Skeletal muscle satellite cell (primary cell): Measurements from ENCODE around the gene AFF2.

Source experiments
- H3K27me3 ChIP-seq: 2 replicates; pipeline ENCODE4 v1.7.0; 2013; ENCODE audit warnings: low read length; ENCODE audit not compliant: control insufficient read depth, insufficient read depth
- H3K36me3 ChIP-seq: 2 replicates; pipeline ENCODE4 v1.7.0; 2013; ENCODE audit warnings: mild to moderate bottlenecking, control low read depth, low read length; ENCODE audit not compliant: insufficient read depth
- H3K4me1 ChIP-seq: 2 replicates; pipeline ENCODE4 v1.7.0; 2013; ENCODE audit warnings: low read length; ENCODE audit not compliant: control insufficient read depth, insufficient read depth
- H3K4me2 ChIP-seq: 2 replicates; pipeline ENCODE4 v1.7.0; 2013; ENCODE audit warnings: mild to moderate bottlenecking, low read length
- H3K4me3 ChIP-seq: 2 replicates; pipeline ENCODE4 v1.7.0; 2013; ENCODE audit warnings: low read length
- H3K9ac ChIP-seq: 2 replicates; pipeline ENCODE4 v1.7.0; 2013; ENCODE audit warnings: mild to moderate bottlenecking, low read depth, low read length, moderate library complexity
- H3K9me3 ChIP-seq: replicated peaks from 2 replicates; pipeline ENCODE4 v1.7.0; 2013; ENCODE audit warnings: mild to moderate bottlenecking, control low read depth, low read length

AFF2 gene

GRCh38 chrX:148768296-148768695 is 267.9 kb downstream of the AFF2 start:
- Histone ChIP-seq H3K36me3 (no peaks in the 10 kb centered on the region), H3K4me2 (no peak overlapping the region), H3K9ac (no peak overlapping the region), H3K4me1 (no peaks in the 10 kb centered on the region), H3K27me3 (no peaks in the 10 kb centered on the region), H3K9me3 (no peaks in the 10 kb centered on the region), H3K4me3 (no peak overlapping the region)

GRCh38 chrX:148771440-148771839 is 271.0 kb downstream of the AFF2 start:
- Histone ChIP-seq H3K4me3 (no peak overlapping the region), H3K9me3 (no peaks in the 10 kb centered on the region), H3K9ac (no peak overlapping the region), H3K4me1 (no peaks in the 10 kb centered on the region), H3K4me2 (no peak overlapping the region), H3K36me3 (no peaks in the 10 kb centered on the region), H3K27me3 (no peaks in the 10 kb centered on the region)

DNA sequence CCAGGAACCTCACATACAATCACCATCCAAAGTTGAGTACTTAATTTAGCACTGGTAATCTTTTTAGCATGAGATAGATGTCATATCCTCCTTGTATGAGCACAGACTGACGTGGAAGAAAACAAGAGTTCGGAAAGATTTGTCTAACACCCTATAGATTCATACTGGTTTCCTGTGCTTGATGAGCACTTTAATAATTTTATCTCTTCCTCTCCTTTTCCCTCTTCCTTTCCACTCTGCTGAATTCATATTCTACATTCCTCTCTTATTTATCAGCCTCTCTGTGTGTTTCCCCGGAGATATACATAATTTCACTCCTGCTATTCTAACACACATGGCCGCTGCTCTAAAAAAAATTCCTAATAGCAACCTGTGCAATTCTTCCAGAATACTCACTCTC is 273.9 kb downstream of the AFF2 start:
- no peaks in the 10 kb centered on the region for H3K9me3 ChIP-seq
- H3K36me3 ChIP-seq: no peaks in the 10 kb centered on the region
- no peak overlapping the region for H3K4me2 ChIP-seq
- no peak overlapping the region for H3K9ac ChIP-seq
- no peaks in the 10 kb centered on the region for H3K27me3 ChIP-seq
- no peaks in the 10 kb centered on the region for H3K4me1 ChIP-seq
- H3K4me3 ChIP-seq: no peak overlapping the region

DNA sequence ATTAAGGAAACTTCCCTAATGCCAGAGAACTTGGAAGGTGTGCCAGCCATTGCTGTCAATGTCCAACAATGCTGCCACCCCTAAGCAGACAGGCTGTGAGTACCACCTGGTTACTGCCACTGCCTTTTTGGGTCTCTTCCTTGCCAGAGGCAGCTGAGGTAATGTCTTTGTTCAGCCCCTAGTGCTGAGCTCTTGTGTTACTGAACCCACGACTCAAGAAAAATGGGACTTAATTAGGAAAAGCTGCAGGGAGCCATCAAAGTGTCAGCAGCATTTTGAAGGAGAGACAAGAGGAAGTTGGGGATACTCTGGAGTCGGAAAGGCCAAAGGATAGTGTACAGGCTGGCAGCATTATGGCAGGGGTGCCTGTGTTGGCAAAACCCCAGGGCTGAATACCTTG is 283.7 kb downstream of the AFF2 start:
- Histone ChIP-seq H3K9ac (no peak overlapping the region), H3K9me3 (no peaks in the 10 kb centered on the region), H3K27me3 (no peaks in the 10 kb centered on the region), H3K36me3 (no peaks in the 10 kb centered on the region), H3K4me3 (no peak overlapping the region), H3K4me1 (no peaks in the 10 kb centered on the region), H3K4me2 (no peak overlapping the region)

DNA sequence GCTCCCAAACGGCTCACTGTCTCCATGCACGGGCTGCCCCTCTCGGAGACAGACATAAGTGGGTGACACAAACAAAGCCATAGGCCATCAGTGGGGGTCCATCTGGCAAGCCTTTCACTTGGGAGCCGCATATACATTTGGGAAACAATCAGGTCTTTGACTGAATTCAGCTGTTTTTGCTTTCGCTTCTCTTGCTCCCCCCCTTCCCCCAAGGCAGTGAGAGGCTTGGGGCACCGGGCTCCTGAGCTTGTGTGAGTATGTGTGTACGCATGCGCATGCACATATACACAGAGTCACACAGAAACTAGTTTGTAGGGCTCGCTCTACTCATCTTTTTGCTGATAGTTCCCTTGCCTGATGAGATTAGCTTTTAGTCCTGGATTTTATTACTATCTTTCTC is 284.4 kb downstream of the AFF2 start:
- Histone ChIP-seq H3K9ac (no peak overlapping the region), H3K27me3 (no peaks in the 10 kb centered on the region), H3K4me2 (no peak overlapping the region), H3K36me3 (no peaks in the 10 kb centered on the region), H3K9me3 (no peaks in the 10 kb centered on the region), H3K4me3 (no peak overlapping the region), H3K4me1 (no peaks in the 10 kb centered on the region)

DNA sequence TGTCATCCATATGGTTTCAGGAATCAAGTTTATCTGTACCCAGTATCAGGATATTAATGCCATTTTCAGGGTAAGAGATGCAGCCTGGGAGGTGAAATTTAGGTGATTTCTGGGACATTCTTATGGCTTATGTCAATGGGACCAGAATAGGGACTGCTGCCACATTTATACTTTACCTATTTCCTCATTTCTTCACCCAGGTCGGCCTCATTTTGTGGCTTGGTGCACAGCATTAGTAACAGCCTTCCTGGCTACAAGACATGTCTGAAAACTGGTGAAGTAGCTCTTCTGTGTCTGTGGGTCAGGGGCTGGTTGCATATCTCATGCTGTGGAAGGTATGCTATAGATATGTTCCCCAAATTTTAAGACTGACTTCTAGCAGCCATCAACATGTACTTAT is 284.8 kb downstream of the AFF2 start:
- Histone ChIP-seq H3K36me3 (no peaks in the 10 kb centered on the region), H3K4me2 (no peak overlapping the region), H3K4me3 (no peak overlapping the region), H3K9ac (no peak overlapping the region), H3K4me1 (no peaks in the 10 kb centered on the region), H3K27me3 (no peaks in the 10 kb centered on the region), H3K9me3 (no peaks in the 10 kb centered on the region)

GRCh38 chrX:148788449-148788848 is 288.0 kb downstream of the AFF2 start:
- Histone ChIP-seq H3K36me3 (no peaks in the 10 kb centered on the region), H3K27me3 (no peaks in the 10 kb centered on the region), H3K4me3 (no peak overlapping the region), H3K4me2 (no peak overlapping the region), H3K9ac (no peak overlapping the region), H3K9me3 (no peaks in the 10 kb centered on the region), H3K4me1 (no peaks in the 10 kb centered on the region)

DNA sequence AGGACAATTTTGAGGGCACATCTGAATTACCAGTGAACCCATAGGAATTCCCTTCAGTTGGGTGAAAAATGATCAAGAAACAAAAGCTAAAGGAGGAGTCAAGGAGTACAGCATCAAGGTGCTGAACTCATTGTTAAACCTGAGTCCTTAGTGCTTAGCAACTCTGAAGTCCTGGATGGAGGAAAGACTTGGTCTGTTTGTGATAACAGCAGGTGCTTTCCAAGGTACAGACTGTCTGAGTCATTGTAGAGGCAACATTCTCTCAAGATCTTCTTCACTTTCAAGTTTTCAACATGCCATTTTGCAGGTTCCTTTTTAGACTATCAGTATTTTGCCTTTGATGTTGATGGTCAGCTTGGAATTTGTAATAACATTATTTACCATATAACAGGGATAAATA is 293.9 kb downstream of the AFF2 start:
- H3K9ac ChIP-seq: no peak overlapping the region
- H3K4me3 ChIP-seq: no peak overlapping the region
- no peaks in the 10 kb centered on the region for H3K27me3 ChIP-seq

GRCh38 chrX:148804579-148805355 is 304.4 kb downstream of the AFF2 start:
- no peak overlapping the region for H3K4me3 ChIP-seq
- no peak overlapping the region for H3K9ac ChIP-seq
- H3K9me3 ChIP-seq: no peaks in the 10 kb centered on the region
- H3K27me3 ChIP-seq: no peaks in the 10 kb centered on the region
- no peak overlapping the region for H3K4me2 ChIP-seq
- H3K4me1 ChIP-seq: no peaks in the 10 kb centered on the region
- no peaks in the 10 kb centered on the region for H3K36me3 ChIP-seq

More for the DNA sequence above, 293.9 kb downstream of the AFF2 start:
- Histone ChIP-seq H3K9me3 (no peaks in the 10 kb centered on the region), H3K4me2 (no peak overlapping the region), H3K4me1 (no peaks in the 10 kb centered on the region), H3K36me3 (no peaks in the 10 kb centered on the region)

DNA sequence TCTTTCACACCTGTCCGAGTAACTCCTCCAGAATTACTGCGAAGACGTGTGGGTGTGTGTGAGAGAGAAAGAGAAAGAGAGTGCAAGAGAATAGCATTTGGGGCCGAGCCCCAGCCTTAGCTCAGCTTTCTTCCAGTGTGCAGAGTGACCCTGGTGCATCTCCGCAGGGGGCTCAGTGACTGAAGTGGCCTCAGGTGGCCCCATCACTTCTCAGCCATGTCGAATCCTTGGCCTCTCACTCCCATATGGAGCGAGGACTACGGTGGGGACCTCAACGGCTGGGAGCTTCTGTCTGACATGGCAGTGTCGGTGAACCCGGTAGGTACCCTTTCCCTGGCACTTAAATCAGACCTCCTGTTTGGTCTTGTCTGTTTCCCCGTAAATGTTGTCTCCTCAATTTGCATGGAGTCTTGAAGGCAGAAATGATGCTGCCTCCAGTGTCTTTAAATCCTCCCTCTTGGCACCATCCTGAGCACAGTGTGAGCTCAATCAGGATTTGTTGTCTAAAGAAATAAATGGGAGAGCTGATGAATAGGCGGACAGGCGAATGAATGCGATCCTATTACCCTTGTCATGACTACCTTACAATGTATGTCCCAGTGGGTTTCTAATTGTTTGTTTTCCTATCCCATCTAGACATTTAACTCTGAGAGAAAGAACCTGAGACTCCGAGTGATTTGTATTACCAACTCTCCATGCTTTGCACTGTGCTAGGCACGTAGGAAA is 305.9 kb downstream of the AFF2 start:
- Histone ChIP-seq H3K4me3 (no peak overlapping the region), H3K4me2 (no peak overlapping the region), H3K9me3 (peaks cover 4% of the 10 kb centered on the region), H3K36me3 (no peaks in the 10 kb centered on the region), H3K27me3 (no peaks in the 10 kb centered on the region), H3K9ac (no peak overlapping the region), H3K4me1 (no peaks in the 10 kb centered on the region)

DNA sequence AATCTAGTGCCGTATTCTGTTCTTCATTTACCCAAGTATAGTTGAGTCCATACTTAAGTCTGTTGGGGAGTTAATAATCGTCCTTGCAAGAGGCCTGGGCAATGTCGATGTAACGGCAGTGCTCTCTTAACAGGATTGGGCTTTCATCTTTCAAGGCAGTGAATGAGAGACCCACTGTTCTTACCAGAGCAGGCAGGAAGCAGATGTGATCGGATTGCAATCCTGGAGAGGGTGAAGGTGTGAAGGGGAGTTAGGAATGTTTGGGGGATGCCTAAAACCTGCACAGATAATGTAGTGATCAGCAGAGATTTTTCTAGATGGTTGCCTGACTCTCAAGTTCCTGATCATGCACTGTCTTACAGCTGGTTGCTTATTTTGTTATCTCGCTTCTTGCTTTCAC is 308.4 kb downstream of the AFF2 start:
- no peaks in the 10 kb centered on the region for H3K4me1 ChIP-seq
- no peaks in the 10 kb centered on the region for H3K36me3 ChIP-seq
- no peak overlapping the region for H3K4me2 ChIP-seq
- no peak overlapping the region for H3K9ac ChIP-seq
- no peaks in the 10 kb centered on the region for H3K27me3 ChIP-seq
- H3K9me3 ChIP-seq: peaks cover 4% of the 10 kb centered on the region
- H3K4me3 ChIP-seq: no peak overlapping the region

- H3K9me3 ChIP-seq: peaks cover 4% of the 10 kb centered on the region
- H3K4me2 ChIP-seq: no peak overlapping the region
- no peak overlapping the region for H3K4me3 ChIP-seq
- no peaks in the 10 kb centered on the region for H3K27me3 ChIP-seq
- no peaks in the 10 kb centered on the region for H3K36me3 ChIP-seq
- H3K4me1 ChIP-seq: no peaks in the 10 kb centered on the region
- no peak overlapping the region for H3K9ac ChIP-seq
These were observed 310.8 kb downstream of the AFF2 start for GRCh38 chrX:148811236-148811635.
